ENCODE measurements around the gene LOXL3.
"Not testable (repeated sequence)": the region's sequence is repeated elsewhere in the genome, so short reads cannot be mapped to it uniquely, and the experiment has no call there.

LOXL3 gene

DNA sequence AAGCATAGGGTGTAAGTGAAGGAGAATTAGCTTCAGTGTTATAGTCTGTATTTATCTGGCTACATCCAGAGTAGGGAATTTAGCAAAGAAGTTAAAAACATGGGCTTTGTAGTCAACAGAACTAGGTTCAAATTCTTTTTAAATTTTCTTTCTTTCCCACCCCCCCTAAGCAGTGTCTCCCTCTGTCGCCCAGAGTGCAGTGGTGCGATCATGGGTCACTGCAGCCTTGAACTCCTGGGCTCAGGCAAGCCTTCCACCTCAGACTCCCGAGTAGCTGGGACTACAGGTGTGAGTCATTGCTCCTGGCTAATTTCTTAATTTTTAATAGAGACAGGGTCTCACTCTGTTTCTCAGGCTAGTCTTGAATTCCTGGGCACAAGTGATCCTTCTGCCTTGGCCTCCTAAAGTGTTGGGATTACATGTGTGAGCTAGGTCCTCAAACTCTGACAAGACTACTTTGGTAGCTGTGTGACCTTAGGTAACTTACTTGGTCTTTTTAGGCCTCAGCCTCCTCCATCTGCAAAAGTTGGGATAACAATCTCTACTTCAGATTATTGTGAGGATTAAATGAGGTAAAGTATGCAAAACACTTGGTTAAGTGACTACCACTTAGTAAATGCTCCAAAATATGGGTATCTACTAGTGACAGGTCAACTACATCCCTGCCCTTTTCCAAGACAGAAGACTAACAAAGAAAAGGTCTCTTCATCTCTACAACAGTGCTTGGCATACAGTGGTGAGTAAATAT is 18.6 kb upstream of the LOXL3 start:
- DNase-seq (ENCODE audit: low read depth): no peak

DNA sequence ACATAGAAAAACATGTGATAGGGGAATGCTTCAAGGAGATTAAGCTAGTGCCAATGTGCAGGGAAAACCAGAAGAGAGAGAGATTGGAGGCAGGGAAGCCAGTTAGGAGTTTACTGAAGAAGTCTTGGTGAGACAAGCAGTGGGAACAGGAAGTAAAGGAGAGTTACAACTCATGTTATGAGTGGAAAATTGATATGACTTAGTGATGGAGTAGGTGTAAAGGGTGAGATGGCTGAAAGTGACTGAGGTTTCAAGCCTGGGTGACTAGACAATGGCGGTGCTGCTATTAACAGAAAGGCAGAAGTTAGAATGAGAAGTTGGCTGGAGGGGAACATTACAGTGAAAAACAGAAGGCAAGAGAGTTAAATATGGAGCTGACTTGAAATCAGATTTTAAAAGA is 17.3 kb upstream of the LOXL3 start:
- DNase-seq (ENCODE audit: low read depth): no peak

DNA sequence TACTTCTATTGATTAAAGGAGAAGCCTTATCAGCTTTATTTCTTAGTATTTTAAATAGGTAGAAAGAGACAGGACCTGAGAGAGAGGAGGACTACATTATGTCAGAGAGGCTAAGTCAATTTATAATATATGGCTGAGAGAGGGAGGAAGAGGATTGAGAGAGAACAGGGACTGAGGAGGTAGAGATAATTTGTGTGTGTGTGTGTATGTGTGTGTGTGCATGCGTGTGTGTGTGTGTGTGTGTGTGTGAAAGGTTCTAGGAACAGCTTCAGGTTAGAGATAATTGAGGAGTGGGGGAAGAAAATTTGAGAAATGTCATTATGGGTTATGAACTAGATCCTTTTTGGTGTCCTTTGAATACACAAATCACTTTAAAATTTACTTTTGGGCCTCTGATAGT is 15.9 kb upstream of the LOXL3 start:
- no peak for DNase-seq (ENCODE audit: low read depth)

DNA sequence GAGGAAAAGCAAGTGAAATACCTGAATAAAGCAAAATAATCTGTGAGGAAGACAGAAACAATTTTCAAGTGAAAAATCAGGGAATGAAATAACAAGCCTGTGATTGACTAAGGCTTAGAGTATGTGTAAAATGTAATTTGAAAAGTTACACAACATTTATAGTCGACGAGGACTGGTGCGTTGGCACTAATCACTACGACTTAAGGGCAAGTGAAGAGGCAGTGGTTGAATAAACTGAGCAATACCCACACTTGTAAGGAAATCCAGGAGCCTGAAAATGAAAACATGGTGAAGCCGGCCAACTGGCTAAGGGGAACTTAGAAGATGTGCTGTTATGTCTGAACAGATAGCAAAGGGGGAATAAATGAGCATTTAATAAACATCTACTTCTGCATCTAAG is 14.1 kb upstream of the LOXL3 start:
- DNase-seq (ENCODE audit: low read depth): no peak

DNA sequence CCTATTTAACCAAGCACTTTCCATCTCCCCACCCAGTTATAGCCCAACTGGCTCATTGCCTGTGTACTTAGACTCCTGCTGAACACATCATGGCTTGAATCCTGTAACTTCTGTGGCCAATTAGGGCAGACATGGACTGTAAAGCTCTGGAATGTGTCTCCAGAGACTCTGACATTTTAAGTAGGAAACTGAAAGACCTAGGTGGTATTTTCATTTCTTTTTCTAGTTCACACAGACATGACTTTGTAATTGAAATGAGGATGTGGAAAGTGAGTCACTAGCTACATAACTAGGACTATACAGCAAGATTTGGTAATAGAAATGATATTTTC is 13.0 kb upstream of the LOXL3 start:
- no peak for DNase-seq (ENCODE audit: low read depth)

DNA sequence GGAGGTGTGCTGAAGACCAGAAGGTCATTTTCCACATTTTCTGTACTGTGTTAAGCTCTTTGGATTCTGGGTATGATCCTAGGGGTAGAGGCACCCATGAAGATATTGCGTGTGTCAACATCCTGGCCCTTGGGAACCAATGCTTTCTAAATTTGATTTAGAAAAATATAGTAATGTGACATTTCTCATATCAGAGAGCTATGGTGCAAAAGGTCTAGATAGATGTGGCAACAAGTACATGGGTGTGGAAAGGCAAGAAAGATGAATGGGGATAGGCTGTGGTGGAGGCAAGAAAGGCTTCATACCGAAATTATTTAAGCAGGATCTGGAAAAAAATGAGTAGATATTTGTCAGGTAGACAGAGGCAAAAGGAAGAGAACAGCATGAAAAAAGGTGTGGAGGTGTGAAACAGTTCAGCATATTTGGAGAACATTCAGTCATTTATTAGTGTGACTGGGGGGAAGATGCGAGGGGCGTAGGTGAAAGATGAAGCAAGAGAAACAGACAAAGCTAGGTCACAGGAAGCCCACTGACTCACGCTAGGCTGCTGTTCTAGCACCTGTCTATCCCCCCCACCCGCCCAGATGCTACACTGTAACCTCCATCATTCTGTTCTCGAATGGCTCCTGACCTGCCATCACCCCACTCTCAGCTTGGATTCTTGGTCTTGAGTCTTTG is 12.5 kb upstream of the LOXL3 start:
- no peak for DNase-seq (ENCODE audit: low read depth)

DNA sequence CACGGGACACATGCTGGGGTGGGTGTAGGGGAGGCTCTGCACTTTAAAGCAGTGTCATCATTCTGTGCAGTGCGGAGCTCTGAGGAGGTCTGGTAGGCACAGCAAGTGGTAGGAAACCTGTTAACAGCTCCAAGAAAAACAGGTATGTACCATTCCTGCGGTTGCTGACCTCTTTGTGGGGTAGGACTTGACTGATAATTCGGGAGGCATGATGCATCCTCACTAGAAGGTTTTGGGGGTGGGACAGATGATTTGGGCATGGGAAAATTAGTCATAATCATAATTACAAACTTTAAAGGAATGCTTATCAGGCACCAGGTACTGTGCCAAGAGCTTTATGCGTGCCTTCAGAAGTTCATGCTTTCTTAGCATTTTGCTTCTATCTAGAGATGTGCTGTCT is 10.5 kb upstream of the LOXL3 start:
- no peak for DNase-seq (ENCODE audit: low read depth)

DNA sequence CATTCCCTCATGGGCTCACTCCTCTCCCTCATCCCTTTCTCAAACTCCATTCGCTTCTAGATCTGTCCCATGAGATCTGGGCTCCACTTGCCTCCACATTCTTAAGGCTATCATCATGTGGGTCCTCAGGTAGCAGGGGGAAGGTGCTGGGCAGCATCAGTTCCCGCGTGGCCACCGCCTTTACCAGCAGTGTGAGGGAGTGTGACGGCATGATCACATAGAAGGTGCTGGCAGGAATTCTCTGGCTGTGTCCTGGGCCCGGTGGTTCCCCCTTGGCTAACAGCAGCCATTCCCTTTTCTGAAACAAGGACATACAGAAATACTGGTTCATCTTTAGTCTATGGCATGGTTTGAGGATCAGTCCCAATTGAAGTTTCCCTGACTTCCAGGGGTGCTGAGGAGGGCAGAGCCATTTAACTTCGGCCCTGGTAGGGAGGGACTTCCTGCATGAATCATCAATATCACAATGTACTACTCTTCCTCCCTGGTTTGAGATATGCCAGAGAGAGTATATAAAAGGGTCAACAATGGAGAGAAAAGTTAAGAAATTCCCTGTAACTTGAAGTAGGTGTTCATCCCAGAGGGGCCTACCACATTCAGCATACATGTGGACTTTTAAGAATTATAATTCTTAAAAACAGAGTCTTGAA is 8.5 kb upstream of the LOXL3 start:
- DNase-seq (ENCODE audit: low read depth): no peak

DNA sequence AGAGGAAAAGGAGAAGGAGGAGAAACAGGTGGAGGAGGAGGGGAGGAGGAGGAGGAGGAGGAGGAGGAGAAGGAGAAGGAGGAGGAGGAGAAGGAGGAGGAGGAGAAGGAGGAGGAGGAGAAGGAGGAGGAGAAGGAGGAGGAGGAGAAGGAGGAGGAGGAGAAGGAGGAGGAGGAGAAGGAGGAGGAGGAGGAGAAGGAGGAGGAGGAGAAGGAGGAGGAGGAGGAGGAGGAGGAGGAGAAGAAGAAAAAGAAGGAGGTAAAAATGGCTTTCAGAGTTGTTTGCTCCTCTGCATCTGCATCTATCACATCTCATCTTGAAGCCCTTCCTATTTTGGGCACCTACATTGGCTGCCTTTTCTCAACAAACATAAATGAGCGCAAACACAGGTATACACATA is 7.3 kb upstream of the LOXL3 start:
- not testable (repeated sequence) for DNase-seq (ENCODE audit: low read depth)

DNA sequence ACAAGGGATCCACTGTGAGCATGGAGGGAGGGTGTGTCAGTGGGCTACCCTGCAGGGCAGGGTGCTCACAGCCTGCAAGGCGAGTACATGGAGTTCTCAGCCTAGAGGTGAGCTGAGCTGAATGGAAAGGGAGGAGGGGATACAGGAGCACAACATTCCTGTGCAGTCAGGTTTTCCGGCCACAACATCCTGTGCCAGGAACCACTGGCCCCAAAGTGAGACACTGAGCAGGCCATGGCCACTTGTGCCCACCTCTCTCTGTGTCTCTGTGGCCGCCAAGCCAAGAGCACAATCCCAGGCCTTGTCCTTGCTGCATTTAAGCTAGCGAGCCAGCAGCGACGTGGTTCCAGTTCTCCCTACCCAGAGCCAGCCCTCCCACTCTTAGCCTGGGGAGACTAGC is 6.8 kb upstream of the LOXL3 start:
- DNase-seq (ENCODE audit: low read depth): no peak

DNA sequence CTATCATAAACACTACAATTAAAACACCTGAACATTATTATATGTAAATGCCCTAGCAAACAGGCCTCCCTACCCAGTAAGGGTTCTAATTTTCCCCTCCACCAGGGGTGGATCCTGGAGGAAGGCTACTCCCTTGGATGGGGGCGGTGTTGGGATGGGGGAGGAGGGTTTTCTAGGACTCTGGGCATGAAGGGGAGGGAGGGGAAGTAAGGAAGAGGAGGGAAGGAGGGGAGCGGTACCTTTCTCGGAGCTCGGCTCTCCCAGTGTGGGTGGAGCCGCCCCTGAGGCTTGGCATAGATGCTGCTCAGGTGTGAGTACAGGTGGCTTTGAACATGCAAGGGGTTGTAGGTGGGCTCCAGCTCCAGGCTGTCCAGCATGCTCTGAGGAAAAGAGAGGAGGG is 6.2 kb upstream of the LOXL3 start:
- no peak for DNase-seq (ENCODE audit: low read depth)

DNA sequence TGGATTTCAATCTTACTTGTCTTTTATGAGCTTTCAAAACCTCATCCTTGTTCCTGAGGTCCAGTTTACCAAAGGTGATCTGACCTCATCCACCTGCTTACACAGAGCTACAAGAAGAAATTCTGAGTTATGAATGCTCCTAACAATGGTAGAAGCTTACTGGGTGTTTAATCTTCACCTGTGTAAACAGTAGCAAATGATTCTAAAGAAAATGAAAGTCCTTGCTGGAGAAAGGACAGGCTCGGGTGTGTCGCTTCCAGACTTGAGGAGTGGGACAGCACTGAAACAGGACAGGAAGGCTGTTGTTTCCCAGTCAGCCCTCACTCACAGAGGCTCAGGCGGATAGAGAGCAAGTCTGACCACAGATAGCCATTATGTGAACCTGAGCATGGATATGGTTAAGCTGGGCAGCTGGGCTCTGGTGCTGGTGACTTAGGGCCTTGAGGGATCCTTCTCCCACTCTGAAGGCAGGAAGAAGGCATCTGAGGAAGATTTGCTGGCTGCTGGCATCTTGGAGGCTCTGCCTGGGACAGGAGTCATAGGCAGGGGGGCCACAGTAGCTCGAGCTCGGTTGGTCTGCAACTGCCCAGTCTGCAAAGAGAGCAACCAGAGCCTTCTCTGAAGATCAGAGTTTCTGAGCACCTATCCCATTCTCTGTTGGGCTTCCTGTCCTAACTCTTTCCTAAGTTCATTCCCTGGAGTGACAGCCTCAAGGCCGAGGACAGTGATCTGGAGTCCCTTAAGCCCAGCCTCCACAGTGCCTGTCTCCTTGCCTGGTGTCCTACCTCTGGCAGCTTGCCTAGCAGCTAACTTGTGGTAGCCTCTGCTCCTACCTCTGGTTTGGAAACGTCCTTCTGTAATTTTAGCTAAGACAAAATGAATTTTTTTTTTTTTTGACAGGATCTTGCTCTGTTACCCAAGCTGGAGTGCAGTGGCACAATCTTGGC is 4.8 kb upstream of the LOXL3 start:
- DNase-seq (ENCODE audit: low read depth): no peak

DNA sequence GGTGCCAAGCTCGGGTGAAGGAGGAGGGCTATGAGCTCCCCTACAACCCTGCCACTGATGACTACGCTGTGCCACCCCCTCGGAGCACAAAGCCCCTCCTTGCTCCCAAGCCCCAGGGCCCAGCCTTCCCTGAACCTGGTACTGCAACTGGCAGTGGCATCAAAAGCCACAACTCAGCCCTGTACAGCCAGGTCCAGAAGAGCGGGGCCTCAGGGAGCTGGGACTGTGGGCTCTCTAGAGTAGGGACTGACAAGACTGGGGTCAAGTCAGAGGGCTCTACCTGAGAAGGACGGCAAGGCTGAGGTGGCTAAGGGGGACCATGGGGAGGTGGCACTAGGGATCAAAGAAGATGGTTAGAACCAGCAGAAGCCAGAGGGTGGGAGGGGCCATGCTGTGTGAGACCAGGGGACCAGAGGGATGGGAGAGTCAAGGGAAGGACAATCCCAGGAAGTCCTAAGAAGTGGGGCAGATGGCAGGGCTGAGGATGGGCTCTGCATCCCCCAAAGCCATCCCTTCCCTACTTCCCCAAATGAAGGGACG is 3.2 kb upstream of the LOXL3 start:
- no peak for DNase-seq (ENCODE audit: low read depth)

DNA sequence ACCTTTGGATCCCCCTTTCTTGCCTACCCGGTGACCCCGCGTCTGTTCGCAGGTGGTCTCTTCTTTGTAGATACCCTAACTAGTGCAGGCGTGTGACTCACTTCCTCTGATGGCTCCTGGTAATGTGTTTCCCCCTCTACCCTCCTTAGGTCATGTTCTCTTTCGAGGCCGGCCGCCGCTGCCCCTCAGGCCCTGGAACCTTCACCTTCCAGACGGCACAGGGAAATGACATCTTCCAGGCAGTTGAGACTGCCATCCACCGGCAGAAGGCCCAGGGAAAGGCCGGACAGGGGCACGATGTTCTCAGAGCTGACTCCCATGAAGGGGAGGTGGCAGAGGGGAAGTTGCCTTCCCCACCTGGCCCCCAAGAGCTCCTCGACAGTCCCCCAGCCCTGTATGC is 2.4 kb upstream of the LOXL3 start:
- no peak for DNase-seq (ENCODE audit: low read depth)

DNA sequence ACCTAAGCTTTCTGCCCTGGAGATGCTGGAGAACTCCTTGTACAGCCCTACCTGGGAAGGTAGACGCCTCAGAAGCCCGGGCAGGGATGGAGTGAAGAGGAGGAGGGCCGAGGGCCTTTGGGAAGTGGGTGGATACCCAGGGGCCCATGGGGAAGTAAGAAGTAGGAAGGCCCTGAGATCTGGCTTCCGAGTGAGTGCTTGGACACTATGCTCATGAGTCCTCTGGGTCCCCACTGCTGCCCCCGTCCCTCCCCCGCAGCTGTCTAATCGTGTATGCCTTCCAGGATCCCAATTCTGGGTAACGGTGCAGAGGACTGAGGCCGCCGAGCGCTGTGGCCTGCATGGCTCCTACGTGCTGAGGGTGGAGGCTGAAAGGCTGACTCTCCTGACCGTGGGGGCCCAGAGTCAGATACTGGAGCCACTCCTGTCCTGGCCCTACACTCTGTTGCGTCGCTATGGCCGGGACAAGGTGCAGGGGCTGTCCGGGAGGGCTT is 1.9 kb upstream of the LOXL3 start:
- DNase-seq (ENCODE audit: low read depth): no peak

DNA sequence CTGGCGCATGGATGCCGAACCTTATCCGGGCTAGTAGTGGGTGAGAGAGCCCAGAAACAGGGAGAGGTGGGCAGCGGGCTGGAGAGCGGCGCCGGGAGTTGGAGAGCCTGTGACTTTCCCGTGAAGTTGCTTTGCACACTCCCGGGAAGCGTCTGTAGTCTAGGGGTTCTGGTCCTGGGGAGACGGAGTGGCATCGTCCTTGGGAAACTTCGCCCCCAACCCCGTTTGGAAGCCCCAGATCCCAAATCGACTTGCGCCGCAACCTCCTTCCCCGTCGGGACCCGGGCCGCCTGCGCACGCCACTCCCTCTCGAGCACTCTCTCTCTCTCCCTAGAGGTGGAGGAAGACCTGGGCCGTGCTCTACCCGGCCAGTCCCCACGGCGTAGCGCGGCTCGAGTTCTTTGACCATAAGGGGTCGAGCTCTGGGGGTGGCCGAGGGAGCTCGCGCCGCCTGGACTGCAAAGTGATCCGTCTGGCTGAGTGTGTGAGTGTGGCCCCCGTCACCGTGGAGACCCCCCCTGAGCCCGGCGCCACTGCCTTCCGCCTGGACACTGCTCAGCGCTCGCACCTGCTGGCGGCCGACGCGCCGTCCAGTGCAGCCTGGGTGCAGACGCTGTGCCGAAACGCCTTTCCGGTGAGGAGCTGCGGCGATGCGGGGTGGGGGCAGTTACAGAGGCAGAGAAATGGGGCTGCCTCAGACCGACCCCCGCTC is 1.2 kb upstream of the LOXL3 start:
- peak; percentile 20 for DNase-seq (ENCODE audit: low read depth)

DNA sequence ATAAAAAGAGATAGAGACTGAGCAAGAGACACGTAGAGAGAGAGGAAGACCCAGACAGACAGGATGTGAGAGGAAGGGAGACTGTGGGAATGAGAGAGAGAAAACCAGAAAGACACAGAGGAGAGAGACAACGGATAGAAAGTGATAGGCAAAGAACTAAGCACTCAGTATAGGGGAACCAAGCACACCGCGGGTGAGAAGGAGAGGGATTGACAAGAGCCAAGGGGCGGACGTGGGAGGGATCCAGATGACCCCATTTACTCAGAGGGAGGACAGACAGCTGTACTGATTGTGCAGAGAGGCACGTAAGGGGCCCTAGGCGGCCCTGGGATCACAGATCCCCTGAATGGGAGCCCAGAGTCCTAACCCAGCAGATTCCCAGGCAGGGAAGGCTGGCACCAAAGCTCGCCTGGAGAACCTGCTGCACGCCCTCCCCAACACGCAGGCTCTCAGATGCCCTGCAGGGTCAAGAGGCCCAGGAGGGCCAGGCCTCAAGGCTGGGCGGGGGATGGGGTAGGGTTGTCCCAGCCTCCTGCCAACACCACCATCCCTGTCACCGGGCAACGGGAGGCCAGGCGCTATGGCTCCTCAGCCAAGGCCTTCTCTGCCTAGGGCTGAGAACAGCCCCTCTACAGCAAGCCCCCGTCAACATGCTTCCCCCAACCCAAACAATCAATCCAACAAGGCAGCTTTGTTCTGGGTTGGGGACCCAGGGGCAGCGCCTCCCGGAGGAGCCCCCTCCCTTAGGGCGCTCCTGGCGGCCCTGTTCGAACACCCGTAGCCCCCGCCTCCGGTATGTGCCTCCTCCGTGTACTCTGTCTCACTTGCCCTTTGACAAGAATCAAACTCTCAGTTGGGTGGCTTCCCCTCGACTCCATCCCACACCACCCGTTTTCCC is 579 bp downstream of the LOXL3 start:
- DNase-seq (ENCODE audit: low read depth): no peak

DNA sequence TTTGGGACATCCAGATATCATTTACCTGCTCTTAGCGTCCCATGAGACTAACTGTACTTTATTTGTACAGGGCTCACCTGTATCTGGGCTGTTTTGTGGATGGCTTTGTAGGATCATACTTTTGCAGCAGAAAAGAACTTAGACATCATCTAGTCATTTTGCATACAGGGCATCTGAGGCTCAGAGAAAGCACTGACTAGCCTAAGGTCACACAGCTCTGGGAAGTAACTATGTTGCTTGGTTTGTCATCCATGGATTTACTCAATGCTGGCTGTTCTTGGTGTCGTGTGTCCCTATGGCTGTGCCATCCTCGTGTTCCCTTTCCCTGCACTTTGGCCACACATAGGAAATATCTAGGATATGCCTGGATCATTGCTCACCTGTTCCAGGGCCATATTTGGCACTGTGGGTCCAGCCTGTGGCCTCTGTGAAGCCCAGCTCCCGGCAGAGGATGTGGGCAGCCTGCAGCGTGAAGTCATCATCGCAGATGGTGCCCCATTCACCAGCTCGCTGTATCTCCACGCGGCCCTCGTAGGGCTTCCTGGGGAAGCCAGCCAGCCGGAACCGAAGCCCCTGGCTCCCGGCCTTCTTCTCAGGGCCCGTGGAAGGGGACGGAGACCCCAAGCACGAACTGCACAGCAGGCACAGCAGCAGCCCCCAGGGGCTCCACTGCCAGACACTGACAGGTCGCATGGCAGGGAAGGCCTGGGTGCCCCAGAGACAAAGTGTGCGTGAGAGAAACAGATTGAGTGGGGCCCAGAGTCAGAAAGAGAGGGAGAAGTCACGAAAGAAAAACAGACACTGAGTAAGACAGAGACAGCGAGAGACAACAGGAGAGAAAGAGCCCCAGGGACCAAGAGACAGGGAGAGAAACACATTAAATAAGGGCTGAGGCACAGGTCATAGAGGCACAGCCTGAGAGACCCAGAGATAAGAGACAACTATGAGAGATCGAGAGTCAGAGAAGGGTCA is 1.5 kb downstream of the LOXL3 start:
- DNase-seq (ENCODE audit: low read depth): no peak

DNA sequence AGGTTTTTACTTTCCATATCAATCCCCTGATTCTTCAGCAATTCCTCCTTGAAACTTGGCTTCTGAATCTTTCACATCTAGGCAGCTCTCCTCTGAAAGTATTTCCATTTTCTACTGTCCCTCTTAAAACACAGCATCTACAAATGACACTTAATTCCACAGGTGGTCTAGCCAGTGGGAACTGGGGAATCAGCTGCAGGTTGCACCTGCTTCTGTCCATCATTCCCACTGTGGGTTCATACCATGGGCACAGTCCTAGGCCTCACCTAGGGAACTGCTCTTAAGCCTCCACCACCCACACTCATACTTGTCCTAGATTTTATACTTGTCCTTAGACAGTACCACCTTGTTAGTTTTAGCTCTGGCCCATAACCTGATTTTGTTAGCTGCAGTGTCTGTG is 2.2 kb downstream of the LOXL3 start:
- no peak for DNase-seq (ENCODE audit: low read depth)

Data from stimulated activated CD8-positive, alpha-beta memory T cell treated with anti-CD3 and anti-CD28 coated beads, Interleukin-12 subunit alpha, Interleukin-12 subunit beta, amount 100 ng/mL, for 1 hour (primary cell).